Measurements from ENCODE around the gene CD226.
"Not testable (repeated sequence)": the region's sequence is repeated elsewhere in the genome, so short reads cannot be mapped to it uniquely, and the experiment has no call there.

The CD226 gene

GRCh38 chr18:69899154-69899923 lies 48.3 kb downstream of the CD226 start:
- not testable (repeated sequence) for DNase-seq

GRCh38 chr18:69898241-69898861 lies 49.3 kb downstream of the CD226 start:
- DNase-seq, result no peak

- no peak for DNase-seq
Observed at GRCh38 chr18:69897397-69898108, 50.1 kb downstream of the CD226 start.

- DNase-seq, result no peak
Observed at GRCh38 chr18:69895066-69896047, 52.3 kb downstream of the CD226 start.

GRCh38 chr18:69894467-69894866 lies 53.2 kb downstream of the CD226 start:
- no peak for DNase-seq

- no peak for DNase-seq
Observed at GRCh38 chr18:69890558-69890957, 57.1 kb downstream of the CD226 start.

- DNase-seq, result no peak
Observed at GRCh38 chr18:69889009-69889408, 58.7 kb downstream of the CD226 start.

- DNase-seq, result no peak
Observed at GRCh38 chr18:69887256-69887655, 60.4 kb downstream of the CD226 start.

- DNase-seq, result no peak
Observed at GRCh38 chr18:69885841-69886531, 61.7 kb downstream of the CD226 start.

- no peak for DNase-seq
Observed at GRCh38 chr18:69885355-69885754, 62.3 kb downstream of the CD226 start.

- no peak for DNase-seq
Observed at GRCh38 chr18:69883781-69884180, 63.9 kb downstream of the CD226 start.

GRCh38 chr18:69882965-69883668 lies 64.6 kb downstream of the CD226 start:
- no peak for DNase-seq

- DNase-seq, result no peak
Observed at GRCh38 chr18:69880083-69880482, 67.6 kb downstream of the CD226 start.

- DNase-seq, result not testable (repeated sequence)
Observed at GRCh38 chr18:69879051-69879450, 68.6 kb downstream of the CD226 start.

- DNase-seq, result no peak
Observed at GRCh38 chr18:69878213-69878933, 69.3 kb downstream of the CD226 start.

GRCh38 chr18:69876490-69876889 lies 71.2 kb downstream of the CD226 start:
- no peak for DNase-seq

GRCh38 chr18:69874058-69874457 lies 73.6 kb downstream of the CD226 start:
- peak; percentile 16 for DNase-seq

- DNase-seq, result no peak
Observed at GRCh38 chr18:69872661-69873060, 75.0 kb downstream of the CD226 start.

GRCh38 chr18:69871363-69871762 lies 76.3 kb downstream of the CD226 start:
- no peak for DNase-seq

- DNase-seq, result peak; percentile 6
Observed at GRCh38 chr18:69870736-69871135, 76.9 kb downstream of the CD226 start.

- no peak for DNase-seq
Observed at GRCh38 chr18:69866212-69866611, 81.5 kb downstream of the CD226 start.

All from eye (tissue), 1 donor.